Adipocyte (in vitro differentiated cells): ENCODE measurements around the gene ALKBH3.

Source experiments
- DNase-seq: peaks from one replicate; pipeline ENCODE4 v3.0.0-alpha.2; 2015; ENCODE audit warnings: low read depth
- H3K27me3 ChIP-seq: replicated peaks from 2 replicates; pipeline ENCODE4 v1.7.0; 2013; ENCODE audit warnings: mild to moderate bottlenecking, low read length, moderate library complexity; ENCODE audit not compliant: control insufficient read depth, insufficient read depth
- H3K36me3 ChIP-seq: 2 replicates; pipeline ENCODE4 v1.7.0; 2013; ENCODE audit warnings: low read length, mild to moderate bottlenecking, moderate library complexity; ENCODE audit not compliant: control insufficient read depth, insufficient read depth, severe bottlenecking
- H3K4me1 ChIP-seq: 2 replicates; pipeline ENCODE4 v1.7.0; 2013; ENCODE audit warnings: mild to moderate bottlenecking, low read length, moderate library complexity; ENCODE audit not compliant: control insufficient read depth, insufficient read depth
- H3K4me3 ChIP-seq: 2 replicates; pipeline ENCODE4 v1.7.0; 2013; ENCODE audit warnings: mild to moderate bottlenecking, low read length, moderate library complexity
- H3K9ac ChIP-seq: 2 replicates; pipeline ENCODE4 v1.7.0; 2013; ENCODE audit warnings: mild to moderate bottlenecking, low read length, moderate library complexity
- H3K9me3 ChIP-seq: 2 replicates; pipeline ENCODE4 v1.7.0; 2013; ENCODE audit warnings: mild to moderate bottlenecking, low read length, moderate library complexity; ENCODE audit not compliant: control insufficient read depth

ALKBH3 gene

DNA sequence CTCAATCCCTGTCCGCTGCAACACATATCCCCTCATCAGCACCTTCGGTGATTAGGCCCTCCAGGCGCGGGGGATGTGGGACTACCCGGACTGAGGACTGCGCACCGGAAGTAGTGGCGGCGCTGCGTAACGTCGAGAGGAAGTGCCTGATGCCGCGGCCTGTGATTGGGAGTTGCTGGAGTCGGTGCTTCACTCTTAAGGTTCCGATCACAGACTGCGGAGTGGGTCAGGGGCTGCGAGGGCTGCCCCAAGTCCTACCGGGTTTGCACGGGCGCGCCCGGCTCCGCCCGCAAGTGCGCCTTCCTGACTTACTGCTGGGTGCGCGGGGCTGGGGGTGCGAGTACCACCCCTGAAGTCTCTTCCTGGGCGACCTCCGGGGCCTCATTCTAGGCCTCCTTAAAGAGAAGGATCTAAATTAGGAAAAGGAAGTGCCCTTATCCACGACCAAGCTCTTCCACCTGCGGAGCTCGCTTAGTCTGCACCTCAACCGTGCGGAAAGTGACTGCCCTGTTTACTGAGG lies at the start of gene ALKBH3:
TSS of gene ALKBH3 (plus strand) at position 192 of the 520 bp plus-strand sequence. CDS start 1,822 bp downstream, outside the sequence.
- peak; percentile 97 for DNase-seq
- H3K27me3 ChIP-seq = peaks cover 16% of the 10 kb centered on the region
- H3K36me3 ChIP-seq = peaks cover 33% of the 10 kb centered on the region
- H3K9me3 ChIP-seq = no peaks in the 10 kb centered on the region
- H3K9ac ChIP-seq = peak within 1 kb of the TSS; percentile 91
- H3K4me1 ChIP-seq = peaks cover 17% of the 10 kb centered on the region
- peak within 1 kb of the TSS; percentile 96 for H3K4me3 ChIP-seq

DNA sequence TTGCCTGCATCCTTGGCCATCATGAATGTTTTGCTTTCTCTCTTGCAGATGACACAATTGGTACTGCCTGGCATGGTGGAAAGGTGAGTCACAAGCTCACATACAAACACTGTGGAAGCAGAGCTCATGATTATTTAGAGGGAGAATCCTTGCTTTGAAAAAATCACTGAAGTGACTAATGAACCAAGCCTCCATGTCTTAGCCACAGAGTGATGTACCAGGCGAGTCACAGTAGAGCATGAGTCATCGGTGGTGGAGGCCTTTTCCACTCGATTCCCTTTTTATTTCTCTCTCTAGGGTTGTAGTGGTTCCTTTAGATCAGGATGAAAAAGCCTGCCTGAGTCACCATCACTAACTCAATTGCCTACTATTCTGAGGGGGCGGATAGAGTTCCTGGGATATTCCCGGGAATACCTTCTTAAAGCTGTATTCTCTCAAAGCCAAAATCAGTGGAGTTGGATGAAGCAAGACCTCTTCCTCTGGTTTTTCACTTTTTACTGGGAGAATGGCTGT lies 49.6 kb upstream of the ALKBH3 start:
- DNase-seq = peak; percentile 96
- H3K4me3 ChIP-seq = peak overlapping the region; percentile 48
- peaks cover 40% of the 10 kb centered on the region for H3K4me1 ChIP-seq
- H3K9ac ChIP-seq = peak overlapping the region; percentile 35
- peaks cover 31% of the 10 kb centered on the region for H3K36me3 ChIP-seq
- no peaks in the 10 kb centered on the region for H3K27me3 ChIP-seq
- H3K9me3 ChIP-seq = no peaks in the 10 kb centered on the region

DNA sequence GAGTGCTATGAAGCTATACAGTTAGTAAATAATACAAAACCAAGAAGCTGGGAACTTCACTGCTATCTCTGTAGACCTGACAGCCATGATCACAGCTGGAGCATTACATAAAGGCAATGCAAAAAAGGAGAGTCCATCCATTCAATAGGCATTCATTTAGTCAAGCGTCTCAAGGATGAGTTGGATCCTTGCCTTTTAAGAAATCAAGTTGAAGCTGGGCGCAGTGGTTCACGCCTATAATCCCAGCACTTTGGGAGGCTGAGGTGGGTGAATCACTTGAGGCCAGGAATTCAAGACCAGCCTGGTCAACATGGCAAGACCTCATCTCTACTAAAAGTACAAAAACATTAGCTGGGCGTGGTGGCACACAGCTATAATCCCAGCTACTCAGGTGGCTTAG lies 48.1 kb upstream of the ALKBH3 start:
- Histone ChIP-seq H3K4me1 (peaks cover 40% of the 10 kb centered on the region), H3K9me3 (no peaks in the 10 kb centered on the region), H3K4me3 (no peak overlapping the region), H3K36me3 (peaks cover 31% of the 10 kb centered on the region), H3K9ac (no peak overlapping the region), H3K27me3 (no peaks in the 10 kb centered on the region)
- DNase-seq = no peak

DNA sequence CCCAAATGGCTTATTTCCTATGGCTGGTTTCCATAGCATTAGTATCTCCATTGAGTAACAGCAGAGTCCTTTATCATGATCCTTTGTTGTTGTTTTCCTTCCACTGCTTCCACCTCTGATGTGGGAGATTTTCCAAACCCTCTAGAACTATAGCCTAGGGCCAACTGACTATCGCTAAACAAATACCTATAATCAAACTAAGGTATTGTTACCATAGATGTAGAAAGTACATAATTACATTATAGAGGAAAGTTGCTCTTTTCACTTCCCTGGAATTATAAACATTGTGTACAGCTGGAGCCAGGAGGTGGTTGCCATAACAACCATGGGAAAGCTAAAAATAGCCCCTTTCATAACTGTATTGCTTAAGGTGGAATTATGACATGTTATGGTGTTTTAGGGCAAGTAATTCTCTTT lies 47.0 kb upstream of the ALKBH3 start:
- Histone ChIP-seq H3K36me3 (peaks cover 38% of the 10 kb centered on the region), H3K4me3 (no peak overlapping the region), H3K9ac (no peak overlapping the region), H3K27me3 (no peaks in the 10 kb centered on the region), H3K4me1 (peaks cover 40% of the 10 kb centered on the region), H3K9me3 (no peaks in the 10 kb centered on the region)
- DNase-seq = peak; percentile 81

DNA sequence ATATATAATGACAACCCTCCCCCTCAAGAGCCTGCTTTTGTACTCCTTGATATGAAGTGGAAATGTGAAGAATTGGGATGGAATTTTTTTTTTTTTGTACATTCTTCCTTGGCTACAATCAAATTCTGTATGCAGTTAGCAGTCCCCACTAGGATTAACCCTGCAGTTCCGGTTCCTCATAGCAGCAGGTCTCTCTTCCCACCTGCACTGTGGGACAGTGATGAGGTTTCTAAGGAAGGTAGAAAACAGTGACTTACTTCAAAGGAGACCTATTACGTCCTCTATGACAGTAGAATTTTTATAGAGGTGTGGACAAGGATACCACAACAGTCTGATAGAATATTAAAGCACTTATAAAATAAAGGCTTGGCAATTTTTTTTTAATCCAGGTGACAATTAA lies 46.3 kb upstream of the ALKBH3 start:
- Histone ChIP-seq H3K9ac (no peak overlapping the region), H3K4me3 (no peak overlapping the region), H3K27me3 (no peaks in the 10 kb centered on the region), H3K36me3 (peaks cover 45% of the 10 kb centered on the region), H3K4me1 (peaks cover 40% of the 10 kb centered on the region), H3K9me3 (no peaks in the 10 kb centered on the region)
- DNase-seq = no peak

DNA sequence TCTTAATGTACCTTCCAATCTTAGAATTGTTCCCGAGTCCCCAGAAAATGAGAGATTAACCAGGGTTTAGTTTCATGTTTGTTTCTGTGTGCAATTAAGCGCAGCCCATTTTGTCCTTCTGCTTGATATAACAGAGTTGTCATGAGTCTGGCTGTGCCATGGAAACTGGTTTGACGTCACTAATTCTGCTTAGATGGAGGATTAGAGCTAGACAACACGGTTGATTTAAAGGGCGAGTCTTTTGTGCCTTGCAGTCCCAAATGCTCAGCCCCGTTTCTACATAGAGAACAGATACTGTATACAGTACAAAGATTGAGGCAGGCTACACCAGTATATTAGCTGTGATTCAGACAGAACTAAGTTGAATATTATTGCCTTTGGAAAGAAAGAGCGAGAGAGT lies 45.5 kb upstream of the ALKBH3 start:
- Histone ChIP-seq H3K4me3 (no peak overlapping the region), H3K4me1 (peaks cover 40% of the 10 kb centered on the region), H3K9me3 (no peaks in the 10 kb centered on the region), H3K36me3 (peaks cover 52% of the 10 kb centered on the region), H3K9ac (no peak overlapping the region), H3K27me3 (no peaks in the 10 kb centered on the region)
- no peak for DNase-seq

DNA sequence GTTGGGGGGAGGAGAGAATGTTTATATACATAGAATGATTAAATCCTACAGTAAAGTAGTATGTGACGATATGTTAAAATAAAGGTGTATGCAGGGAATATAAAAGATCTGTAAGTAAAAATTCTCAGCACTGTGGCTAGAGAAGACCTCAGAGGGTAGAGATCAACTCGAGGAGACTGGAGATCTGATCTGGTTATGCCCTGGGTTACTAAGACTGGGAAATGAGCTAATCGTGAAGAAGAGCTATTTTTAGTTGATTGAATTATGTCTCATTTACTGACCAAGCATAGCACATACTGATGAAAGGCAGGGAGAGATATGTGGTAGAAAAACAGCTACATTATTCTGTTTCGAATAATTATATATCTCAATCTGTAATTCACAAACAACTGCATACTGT lies 42.8 kb upstream of the ALKBH3 start:
- Histone ChIP-seq H3K9me3 (no peaks in the 10 kb centered on the region), H3K36me3 (peaks cover 58% of the 10 kb centered on the region), H3K4me3 (no peak overlapping the region), H3K4me1 (peaks cover 21% of the 10 kb centered on the region), H3K9ac (no peak overlapping the region), H3K27me3 (no peaks in the 10 kb centered on the region)
- no peak for DNase-seq

DNA sequence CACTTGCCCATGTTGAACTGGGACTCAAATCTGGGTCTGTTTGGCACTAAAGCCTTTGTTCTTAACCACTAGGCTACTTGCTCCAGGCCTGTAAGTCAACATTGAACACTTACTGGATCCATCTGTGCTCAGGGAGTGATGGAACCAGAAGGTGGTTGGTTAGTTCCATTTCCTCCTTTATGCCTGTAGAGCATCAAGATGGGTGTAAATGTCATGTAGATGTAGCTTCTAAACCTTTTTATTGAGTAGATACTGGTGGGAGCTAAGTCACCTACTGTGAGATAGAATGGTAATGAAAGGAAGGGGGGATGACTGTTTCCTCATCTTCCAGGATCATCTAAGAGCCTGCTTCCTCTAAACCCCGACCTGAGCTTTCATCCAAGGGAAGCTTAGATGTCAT lies 38.6 kb upstream of the ALKBH3 start:
- H3K36me3 ChIP-seq = peaks cover 84% of the 10 kb centered on the region

DNA sequence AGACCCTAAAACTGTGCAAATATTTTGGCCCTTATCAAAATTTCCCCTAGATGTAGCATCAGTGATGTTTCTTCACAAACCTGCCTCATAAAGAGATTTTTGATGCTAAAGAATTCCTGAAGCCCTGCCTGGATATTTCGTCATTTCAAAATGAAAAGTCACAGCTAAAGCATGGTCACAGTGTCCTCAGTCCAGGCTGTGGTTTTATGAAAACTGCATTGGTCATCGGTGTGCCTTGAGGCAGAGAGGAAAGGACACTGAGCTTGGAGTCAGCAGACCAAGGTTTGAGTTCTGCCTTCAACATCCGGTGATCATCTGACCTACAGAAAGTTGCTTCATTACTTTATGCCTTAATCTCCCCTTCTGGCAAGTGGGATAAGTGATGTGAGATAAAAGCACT lies 34.8 kb upstream of the ALKBH3 start:
- H3K4me3 ChIP-seq = no peak overlapping the region
- H3K9me3 ChIP-seq = no peaks in the 10 kb centered on the region
- no peak overlapping the region for H3K9ac ChIP-seq
- no peak for DNase-seq
- H3K4me1 ChIP-seq = peaks cover 5% of the 10 kb centered on the region
- no peaks in the 10 kb centered on the region for H3K27me3 ChIP-seq
- peaks cover 80% of the 10 kb centered on the region for H3K36me3 ChIP-seq

More for the DNA sequence above, 38.6 kb upstream of the ALKBH3 start:
- no peak for DNase-seq
- Histone ChIP-seq H3K4me3 (no peak overlapping the region), H3K9ac (no peak overlapping the region), H3K9me3 (no peaks in the 10 kb centered on the region), H3K27me3 (no peaks in the 10 kb centered on the region), H3K4me1 (peaks cover 5% of the 10 kb centered on the region)

DNA sequence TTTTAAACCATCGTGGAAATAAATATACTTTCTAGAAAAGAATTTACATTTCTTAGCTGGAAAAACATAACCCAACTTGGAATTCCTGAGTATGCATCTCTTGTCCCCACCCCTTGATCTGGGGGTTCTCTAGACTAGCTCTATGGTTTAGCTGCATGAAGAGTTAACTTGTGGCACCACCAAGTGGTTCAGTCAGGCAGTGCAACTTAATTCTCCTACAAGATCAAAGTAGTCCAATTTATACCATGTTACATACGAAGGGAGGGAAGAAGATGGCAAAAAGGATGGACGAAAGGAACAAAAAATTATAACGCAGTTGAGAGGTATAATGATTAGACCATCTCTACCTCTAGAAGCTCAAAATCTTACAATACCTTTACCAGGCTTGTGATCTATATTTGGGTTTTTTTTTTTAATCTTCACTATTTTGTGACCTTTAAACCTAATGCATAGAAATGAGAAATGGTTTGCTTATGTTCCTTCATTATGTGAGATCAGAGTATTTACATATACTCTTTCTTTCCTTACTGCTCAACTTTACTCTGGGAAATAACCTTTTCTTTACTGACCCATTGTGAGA lies 28.5 kb upstream of the ALKBH3 start:
- DNase-seq = peak; percentile 86

DNA sequence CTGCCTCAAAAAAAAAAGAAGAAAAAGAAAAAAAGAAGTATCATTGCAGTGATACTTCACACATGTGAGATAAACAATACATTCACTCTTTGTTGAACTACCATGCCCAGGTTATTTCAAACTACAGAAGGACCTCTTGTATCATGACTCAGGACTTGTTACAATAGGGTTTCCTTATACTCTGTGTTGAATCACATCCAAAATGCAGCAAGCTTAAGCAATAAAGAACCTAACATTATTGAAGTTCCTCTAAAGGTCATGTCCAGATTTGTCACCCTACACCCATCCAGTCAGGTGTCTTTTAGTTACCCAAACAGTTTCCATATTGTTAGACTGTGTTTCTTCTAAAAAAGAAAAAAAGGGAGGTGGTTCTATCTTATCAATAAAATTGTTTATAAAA lies 26.9 kb upstream of the ALKBH3 start:
- Histone ChIP-seq H3K9ac (no peak overlapping the region), H3K36me3 (peaks cover 62% of the 10 kb centered on the region), H3K9me3 (no peaks in the 10 kb centered on the region), H3K4me1 (peaks cover 13% of the 10 kb centered on the region), H3K27me3 (no peaks in the 10 kb centered on the region), H3K4me3 (no peak overlapping the region)
- no peak for DNase-seq

More for the DNA sequence above, 28.5 kb upstream of the ALKBH3 start:
- H3K4me3 ChIP-seq = no peak overlapping the region
- peaks cover 71% of the 10 kb centered on the region for H3K36me3 ChIP-seq
- peaks cover 13% of the 10 kb centered on the region for H3K4me1 ChIP-seq
- H3K9ac ChIP-seq = no peak overlapping the region
- H3K9me3 ChIP-seq = no peaks in the 10 kb centered on the region
- H3K27me3 ChIP-seq = no peaks in the 10 kb centered on the region
